HL-60 (cell line): ENCODE results near the gene MCOLN1.

Source experiments
- CTCF ChIP-seq: IDR thresholded peaks from one replicate; pipeline ENCODE4 v1.5.1; 2011; ENCODE audit warnings: low read length, control low read depth, inconsistent platforms; ENCODE audit not compliant: insufficient read depth
- POLR2AphosphoS5 ChIP-seq: IDR thresholded peaks from 2 replicates; pipeline ENCODE4 v1.6.1; 2012; ENCODE audit warnings: low read depth

- TF ChIP-seq POLR2AphosphoS5 (no peak), CTCF (no peak)
Observed at GRCh38 chr19:7506385-7507328, 15.8 kb upstream of the MCOLN1 start.
